SK-N-SH treated with all-trans-retinoic acid at 6 μM for 48 hours (cell line): ENCODE measurements around the gene C4orf36.

ENCODE experiments used
- ATAC-seq: fragments of 200-7000 bp; cut with Tn5 transposase; 3 replicates; pipeline ENCODE4 v1.9.1; 2020; ENCODE audit warnings: mild to moderate bottlenecking, moderate library complexity
- ARNTL ChIP-seq: fragments of 450-650 bp; formaldehyde crosslinking; IDR thresholded peaks from 2 replicates; pipeline ENCODE4 v1.5.0; 2020; ENCODE audit warnings: low read depth, mild to moderate bottlenecking, moderate library complexity, borderline replicate concordance
- BACH2 ChIP-seq: fragments of 250-450 bp; sonication (Bioruptor Pico); IDR thresholded peaks from 2 replicates; pipeline ENCODE4 v1.9.0; 2021; ENCODE audit warnings: mild to moderate bottlenecking, borderline replicate concordance
- CSDC2 ChIP-seq: fragments of 250-450 bp; sonication (Bioruptor Pico); IDR thresholded peaks from 2 replicates; pipeline ENCODE4 v1.5.0; 2020; ENCODE audit warnings: mild to moderate bottlenecking, moderate library complexity
- ESRRG ChIP-seq: fragments of 250-450 bp; sonication (Bioruptor Pico); IDR thresholded peaks from 2 replicates; pipeline ENCODE4 v1.6.1; 2021; ENCODE audit warnings: mild to moderate bottlenecking
- GLIS3 ChIP-seq: fragments of 250-450 bp; sonication (Bioruptor Pico); IDR thresholded peaks from 2 replicates; pipeline ENCODE4 v1.5.0; 2020; ENCODE audit warnings: mild to moderate bottlenecking, moderate library complexity
- ISL1 ChIP-seq: fragments of 250-450 bp; sonication (Bioruptor Pico); IDR thresholded peaks from 2 replicates; pipeline ENCODE4 v2.1.2; 2022; ENCODE audit warnings: mild to moderate bottlenecking, moderate library complexity
- OSR1 ChIP-seq: fragments of 250-450 bp; sonication (Bioruptor Pico); IDR thresholded peaks from 2 replicates; pipeline ENCODE4 v1.8.0; 2022; ENCODE audit warnings: moderate library complexity, mild to moderate bottlenecking, inconsistent platforms
- RARB ChIP-seq: fragments of 250-450 bp; sonication (Bioruptor Pico); IDR thresholded peaks from 2 replicates; pipeline ENCODE4 v1.8.0; 2021; ENCODE audit warnings: mild to moderate bottlenecking, moderate library complexity
- SNAI2 ChIP-seq: fragments of 250-450 bp; sonication (Bioruptor Pico); IDR thresholded peaks from 2 replicates; pipeline ENCODE4 v1.5.0; 2020; ENCODE audit warnings: mild to moderate bottlenecking, moderate library complexity
- TCF4 ChIP-seq: fragments of 250-450 bp; sonication (Bioruptor Pico); IDR thresholded peaks from 2 replicates; pipeline ENCODE4 v1.8.0; 2021; ENCODE audit warnings: mild to moderate bottlenecking, moderate library complexity, borderline replicate concordance
- TOX ChIP-seq: fragments of 250-450 bp; sonication (Bioruptor Pico); IDR thresholded peaks from 2 replicates; pipeline ENCODE4 v1.8.0; 2021; ENCODE audit warnings: mild to moderate bottlenecking, moderate library complexity, borderline replicate concordance
- ZC3H10 ChIP-seq: fragments of 250-450 bp; sonication (Bioruptor Pico); IDR thresholded peaks from 2 replicates; pipeline ENCODE4 v1.5.1; 2021; ENCODE audit warnings: mild to moderate bottlenecking, moderate library complexity
- ZFP3 ChIP-seq: fragments of 250-450 bp; sonication (Bioruptor Pico); IDR thresholded peaks from 2 replicates; pipeline ENCODE4 v1.5.0; 2020; ENCODE audit warnings: mild to moderate bottlenecking, moderate library complexity
- ZFP30 ChIP-seq: fragments of 450-650 bp; formaldehyde crosslinking; IDR thresholded peaks from 2 replicates; pipeline ENCODE4 v1.5.0; 2022; ENCODE audit warnings: mild to moderate bottlenecking, moderate library complexity
- ZNF565 ChIP-seq: fragments of 450-650 bp; formaldehyde crosslinking; conservative IDR thresholded peaks from 2 replicates; pipeline ENCODE4 v1.5.0; 2020; ENCODE audit warnings: low read depth, mild to moderate bottlenecking, moderate library complexity
- ZNF70 ChIP-seq: fragments of 450-650 bp; formaldehyde crosslinking; IDR thresholded peaks from 2 replicates; pipeline ENCODE4 v1.5.0; 2020; ENCODE audit warnings: mild to moderate bottlenecking, moderate library complexity
- TF ChIP-seq, protein P1 (sequence below): fragments of 250-450 bp; sonication (Bioruptor Pico); IDR thresholded peaks from 2 replicates; pipeline ENCODE4 v1.8.0; 2021; ENCODE audit warnings: low read depth, mild to moderate bottlenecking, moderate library complexity, borderline replicate concordance
- TF ChIP-seq, protein P2 (sequence below): fragments of 250-450 bp; sonication (Bioruptor Pico); IDR thresholded peaks from 2 replicates; pipeline ENCODE4 v1.5.0; 2020; ENCODE audit warnings: mild to moderate bottlenecking, moderate library complexity
- TF ChIP-seq, protein P3 (sequence below): fragments of 250-450 bp; sonication (Bioruptor Pico); IDR thresholded peaks from 2 replicates; pipeline ENCODE4 v1.5.1; 2020; ENCODE audit warnings: low read depth, mild to moderate bottlenecking, moderate library complexity
- TF ChIP-seq, protein P4 (sequence below): fragments of 250-450 bp; sonication (Bioruptor Pico); IDR thresholded peaks from 2 replicates; pipeline ENCODE4 v1.5.1; 2021; ENCODE audit warnings: mild to moderate bottlenecking, moderate library complexity
- TF ChIP-seq, protein P5 (sequence below): fragments of 250-450 bp; sonication (Bioruptor Pico); IDR thresholded peaks from 2 replicates; pipeline ENCODE4 v1.8.0; 2020; ENCODE audit warnings: mild to moderate bottlenecking, moderate library complexity, borderline replicate concordance

Gene C4orf36

DNA sequence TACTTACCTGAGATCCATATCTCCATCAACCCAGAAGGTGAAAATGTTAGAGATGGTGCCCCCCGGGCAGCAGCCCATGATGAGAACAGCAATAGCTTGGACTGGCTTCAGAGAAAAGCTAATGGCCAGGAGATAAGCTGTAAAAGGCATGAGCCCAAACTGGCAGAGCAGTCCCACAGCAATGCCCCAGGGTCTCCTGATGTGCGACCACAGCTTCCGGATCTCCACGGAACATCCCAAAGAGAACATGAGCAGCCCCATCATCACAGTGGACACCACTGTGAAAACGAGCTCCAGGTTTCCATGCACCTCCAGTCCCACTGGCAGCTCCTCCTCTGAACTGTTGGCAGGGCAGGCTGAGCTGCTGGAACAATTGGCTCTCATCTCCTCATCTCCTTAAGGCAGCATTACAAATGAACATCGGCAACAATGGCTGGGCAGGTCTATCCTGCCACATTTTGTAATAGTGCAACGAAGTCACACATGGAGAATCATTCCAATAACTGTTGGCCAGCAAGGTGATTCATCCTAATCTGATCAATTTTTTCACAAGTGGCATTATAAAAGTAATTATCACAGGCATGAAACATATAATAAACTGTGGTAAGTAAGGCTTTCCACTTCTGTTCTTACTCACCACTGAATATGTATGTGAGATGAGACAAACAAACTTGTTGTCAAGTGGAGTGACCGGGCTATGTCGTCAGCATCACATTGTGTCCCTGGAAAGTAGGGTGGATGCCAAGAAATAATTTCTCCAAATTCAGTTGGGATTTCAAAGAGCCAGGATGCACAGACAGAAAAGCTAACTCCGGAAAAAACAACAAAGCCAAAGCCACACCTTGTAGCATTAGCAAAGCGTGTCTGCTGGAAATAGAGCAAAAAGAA, 43.2 kb downstream of the C4orf36 start, which contains the start of gene SLC10A6 (continued):
- TF ChIP-seq, protein P1, sequence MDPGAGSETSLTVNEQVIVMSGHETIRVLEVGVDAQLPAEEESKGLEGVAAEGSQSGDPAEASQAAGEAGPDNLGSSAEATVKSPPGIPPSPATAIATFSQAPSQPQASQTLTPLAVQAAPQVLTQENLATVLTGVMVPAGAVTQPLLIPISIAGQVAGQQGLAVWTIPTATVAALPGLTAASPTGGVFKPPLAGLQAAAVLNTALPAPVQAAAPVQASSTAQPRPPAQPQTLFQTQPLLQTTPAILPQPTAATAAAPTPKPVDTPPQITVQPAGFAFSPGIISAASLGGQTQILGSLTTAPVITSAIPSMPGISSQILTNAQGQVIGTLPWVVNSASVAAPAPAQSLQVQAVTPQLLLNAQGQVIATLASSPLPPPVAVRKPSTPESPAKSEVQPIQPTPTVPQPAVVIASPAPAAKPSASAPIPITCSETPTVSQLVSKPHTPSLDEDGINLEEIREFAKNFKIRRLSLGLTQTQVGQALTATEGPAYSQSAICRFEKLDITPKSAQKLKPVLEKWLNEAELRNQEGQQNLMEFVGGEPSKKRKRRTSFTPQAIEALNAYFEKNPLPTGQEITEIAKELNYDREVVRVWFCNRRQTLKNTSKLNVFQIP (CRISPR knock-in tag) = no peak
- TF ChIP-seq, protein P2, sequence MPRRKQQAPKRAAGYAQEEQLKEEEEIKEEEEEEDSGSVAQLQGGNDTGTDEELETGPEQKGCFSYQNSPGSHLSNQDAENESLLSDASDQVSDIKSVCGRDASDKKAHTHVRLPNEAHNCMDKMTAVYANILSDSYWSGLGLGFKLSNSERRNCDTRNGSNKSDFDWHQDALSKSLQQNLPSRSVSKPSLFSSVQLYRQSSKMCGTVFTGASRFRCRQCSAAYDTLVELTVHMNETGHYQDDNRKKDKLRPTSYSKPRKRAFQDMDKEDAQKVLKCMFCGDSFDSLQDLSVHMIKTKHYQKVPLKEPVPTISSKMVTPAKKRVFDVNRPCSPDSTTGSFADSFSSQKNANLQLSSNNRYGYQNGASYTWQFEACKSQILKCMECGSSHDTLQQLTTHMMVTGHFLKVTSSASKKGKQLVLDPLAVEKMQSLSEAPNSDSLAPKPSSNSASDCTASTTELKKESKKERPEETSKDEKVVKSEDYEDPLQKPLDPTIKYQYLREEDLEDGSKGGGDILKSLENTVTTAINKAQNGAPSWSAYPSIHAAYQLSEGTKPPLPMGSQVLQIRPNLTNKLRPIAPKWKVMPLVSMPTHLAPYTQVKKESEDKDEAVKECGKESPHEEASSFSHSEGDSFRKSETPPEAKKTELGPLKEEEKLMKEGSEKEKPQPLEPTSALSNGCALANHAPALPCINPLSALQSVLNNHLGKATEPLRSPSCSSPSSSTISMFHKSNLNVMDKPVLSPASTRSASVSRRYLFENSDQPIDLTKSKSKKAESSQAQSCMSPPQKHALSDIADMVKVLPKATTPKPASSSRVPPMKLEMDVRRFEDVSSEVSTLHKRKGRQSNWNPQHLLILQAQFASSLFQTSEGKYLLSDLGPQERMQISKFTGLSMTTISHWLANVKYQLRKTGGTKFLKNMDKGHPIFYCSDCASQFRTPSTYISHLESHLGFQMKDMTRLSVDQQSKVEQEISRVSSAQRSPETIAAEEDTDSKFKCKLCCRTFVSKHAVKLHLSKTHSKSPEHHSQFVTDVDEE (CRISPR knock-in tag) = no peak
- TF ChIP-seq GLIS3 (CRISPR knock-in tag) (no peak), OSR1 (CRISPR knock-in tag) (no peak), ZNF565 (CRISPR knock-in tag) (no peak), RARB (no peak)

DNA sequence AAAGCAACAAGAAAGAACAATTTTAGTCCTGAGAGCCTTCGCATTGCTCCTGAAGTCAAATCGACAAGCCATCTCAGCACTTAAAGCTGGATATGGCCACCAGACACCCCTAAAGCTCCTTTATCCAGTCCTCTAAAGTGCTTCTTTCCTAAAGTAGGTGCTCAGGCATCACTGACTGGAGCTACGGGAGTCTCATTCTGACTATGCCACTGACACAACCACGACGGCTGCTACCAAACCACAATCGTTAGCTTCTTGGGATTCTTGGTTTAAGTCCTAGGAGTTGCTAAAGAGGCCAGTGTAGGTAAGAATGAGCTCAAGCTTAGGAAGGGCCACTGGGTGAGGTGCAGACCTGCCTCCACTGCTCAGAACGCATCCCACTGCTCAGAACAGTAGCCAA, 44.1 kb downstream of the C4orf36 start:
- no peak for ATAC-seq
- no peak for TF ChIP-seq BACH2 (CRISPR knock-in tag)
- TF ChIP-seq ZNF70 = no peak
- no peak for TF ChIP-seq ZFP3 (CRISPR knock-in tag)
- TF ChIP-seq, protein P3, sequence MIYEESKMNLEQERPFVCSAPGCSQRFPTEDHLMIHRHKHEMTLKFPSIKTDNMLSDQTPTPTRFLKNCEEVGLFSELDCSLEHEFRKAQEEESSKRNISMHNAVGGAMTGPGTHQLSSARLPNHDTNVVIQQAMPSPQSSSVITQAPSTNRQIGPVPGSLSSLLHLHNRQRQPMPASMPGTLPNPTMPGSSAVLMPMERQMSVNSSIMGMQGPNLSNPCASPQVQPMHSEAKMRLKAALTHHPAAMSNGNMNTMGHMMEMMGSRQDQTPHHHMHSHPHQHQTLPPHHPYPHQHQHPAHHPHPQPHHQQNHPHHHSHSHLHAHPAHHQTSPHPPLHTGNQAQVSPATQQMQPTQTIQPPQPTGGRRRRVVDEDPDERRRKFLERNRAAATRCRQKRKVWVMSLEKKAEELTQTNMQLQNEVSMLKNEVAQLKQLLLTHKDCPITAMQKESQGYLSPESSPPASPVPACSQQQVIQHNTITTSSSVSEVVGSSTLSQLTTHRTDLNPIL = no peak
- no peak for TF ChIP-seq ESRRG (CRISPR knock-in tag)
- no peak for TF ChIP-seq GLIS3 (CRISPR knock-in tag)
- no peak for TF ChIP-seq RARB
- TF ChIP-seq, protein P4, sequence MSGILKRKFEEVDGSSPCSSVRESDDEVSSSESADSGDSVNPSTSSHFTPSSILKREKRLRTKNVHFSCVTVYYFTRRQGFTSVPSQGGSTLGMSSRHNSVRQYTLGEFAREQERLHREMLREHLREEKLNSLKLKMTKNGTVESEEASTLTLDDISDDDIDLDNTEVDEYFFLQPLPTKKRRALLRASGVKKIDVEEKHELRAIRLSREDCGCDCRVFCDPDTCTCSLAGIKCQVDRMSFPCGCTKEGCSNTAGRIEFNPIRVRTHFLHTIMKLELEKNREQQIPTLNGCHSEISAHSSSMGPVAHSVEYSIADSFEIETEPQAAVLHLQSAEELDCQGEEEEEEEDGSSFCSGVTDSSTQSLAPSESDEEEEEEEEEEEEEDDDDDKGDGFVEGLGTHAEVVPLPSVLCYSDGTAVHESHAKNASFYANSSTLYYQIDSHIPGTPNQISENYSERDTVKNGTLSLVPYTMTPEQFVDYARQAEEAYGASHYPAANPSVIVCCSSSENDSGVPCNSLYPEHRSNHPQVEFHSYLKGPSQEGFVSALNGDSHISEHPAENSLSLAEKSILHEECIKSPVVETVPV (CRISPR knock-in tag) = no peak
- TF ChIP-seq ISL1 = no peak
- TF ChIP-seq TOX (CRISPR knock-in tag) = no peak
- TF ChIP-seq TCF4 (CRISPR knock-in tag) = no peak
- no peak for TF ChIP-seq OSR1 (CRISPR knock-in tag)
- no peak for TF ChIP-seq ZC3H10
- TF ChIP-seq, protein P2 (CRISPR knock-in tag) = no peak
- no peak for TF ChIP-seq CSDC2 (CRISPR knock-in tag)
- no peak for TF ChIP-seq ZFP30
- no peak for TF ChIP-seq ARNTL (CRISPR knock-in tag)
- no peak for TF ChIP-seq SNAI2 (CRISPR knock-in tag)
- TF ChIP-seq, protein P5, sequence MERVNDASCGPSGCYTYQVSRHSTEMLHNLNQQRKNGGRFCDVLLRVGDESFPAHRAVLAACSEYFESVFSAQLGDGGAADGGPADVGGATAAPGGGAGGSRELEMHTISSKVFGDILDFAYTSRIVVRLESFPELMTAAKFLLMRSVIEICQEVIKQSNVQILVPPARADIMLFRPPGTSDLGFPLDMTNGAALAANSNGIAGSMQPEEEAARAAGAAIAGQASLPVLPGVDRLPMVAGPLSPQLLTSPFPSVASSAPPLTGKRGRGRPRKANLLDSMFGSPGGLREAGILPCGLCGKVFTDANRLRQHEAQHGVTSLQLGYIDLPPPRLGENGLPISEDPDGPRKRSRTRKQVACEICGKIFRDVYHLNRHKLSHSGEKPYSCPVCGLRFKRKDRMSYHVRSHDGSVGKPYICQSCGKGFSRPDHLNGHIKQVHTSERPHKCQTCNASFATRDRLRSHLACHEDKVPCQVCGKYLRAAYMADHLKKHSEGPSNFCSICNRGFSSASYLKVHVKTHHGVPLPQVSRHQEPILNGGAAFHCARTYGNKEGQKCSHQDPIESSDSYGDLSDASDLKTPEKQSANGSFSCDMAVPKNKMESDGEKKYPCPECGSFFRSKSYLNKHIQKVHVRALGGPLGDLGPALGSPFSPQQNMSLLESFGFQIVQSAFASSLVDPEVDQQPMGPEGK = no peak
- TF ChIP-seq, protein P1 (CRISPR knock-in tag) = no peak
- TF ChIP-seq, all 23 proteins: peak for 0
